Fibroblast of lung (primary cell): ENCODE data around the gene KBTBD13. TPM values are rescaled to one million over a fixed set of nuclear protein-coding genes. Genes with fewer than 3 reads are reported as not detected.

Experiments used
- DNase-seq, 2 donors: peaks; one replicate each; pipeline versions ENCODE4 v3.0.0 to v3.0.0-alpha.2; 2010; ENCODE audit warnings: low read depth in 2 of 2
- H2AFZ ChIP-seq: 2 replicates; pipeline ENCODE4 v1.5.1; 2012; ENCODE audit warnings: low read length, control low read depth, inconsistent platforms
- H3K27ac ChIP-seq: 2 replicates; pipeline ENCODE4 v1.5.1; 2011; ENCODE audit warnings: low read length, control low read depth; ENCODE audit not compliant: insufficient read depth
- H3K27me3 ChIP-seq: 2 replicates; pipeline ENCODE4 v1.5.1; 2011; ENCODE audit warnings: mild to moderate bottlenecking, low read length; ENCODE audit not compliant: control insufficient read depth, insufficient read depth
- H3K36me3 ChIP-seq: 2 replicates; pipeline ENCODE4 v1.5.1; 2011; ENCODE audit warnings: low read length; ENCODE audit not compliant: control insufficient read depth, insufficient read depth
- H3K4me1 ChIP-seq: 2 replicates; pipeline ENCODE4 v1.5.1; 2011; ENCODE audit warnings: low read length; ENCODE audit not compliant: control insufficient read depth, insufficient read depth; ENCODE audit errors: extremely low read depth
- H3K4me2 ChIP-seq: 2 replicates; pipeline ENCODE4 v1.5.1; 2011; ENCODE audit warnings: low read length, control low read depth; ENCODE audit not compliant: insufficient read depth; ENCODE audit errors: extremely low read depth
- H3K4me3 ChIP-seq, 4 experiments: fragments of 200-600 bp in 1 of 4; sonication (generic) in 1 of 4; replicated peaks in 1 of 4; 2 replicates each; pipeline ENCODE4 v1.5.1; 2011 to 2016; ENCODE audit warnings: low read length in 4 of 4, low read depth in 3 of 4, mild to moderate bottlenecking in 3 of 4, control low read depth in 2 of 4, inconsistent platforms in 1 of 4, mixed read lengths in 1 of 4; ENCODE audit not compliant: insufficient read depth in 1 of 4; ENCODE audit errors: control extremely low read depth in 1 of 4
- H3K79me2 ChIP-seq: 2 replicates; pipeline ENCODE4 v1.5.1; 2012; ENCODE audit warnings: mild to moderate bottlenecking, low read length, inconsistent platforms; ENCODE audit not compliant: control insufficient read depth, insufficient read depth
- H3K9ac ChIP-seq: 2 replicates; pipeline ENCODE4 v1.5.1; 2011; ENCODE audit warnings: mild to moderate bottlenecking, low read length, control low read depth; ENCODE audit not compliant: insufficient read depth
- H3K9me3 ChIP-seq: 2 replicates; pipeline ENCODE4 v1.5.1; 2012; ENCODE audit warnings: low read depth, low read length; ENCODE audit not compliant: control insufficient read depth, insufficient read depth
- H4K20me1 ChIP-seq: 2 replicates; pipeline ENCODE4 v1.5.1; 2011; ENCODE audit warnings: low read length; ENCODE audit not compliant: control insufficient read depth, insufficient read depth; ENCODE audit errors: extremely low read depth
- EZH2 ChIP-seq: IDR thresholded peaks from 2 replicates; pipeline ENCODE4 v1.5.1; 2012; ENCODE audit warnings: low read length, control low read depth, mild to moderate bottlenecking; ENCODE audit errors: missing control alignments
- polyA plus RNA-seq, 2 donors: library from polyadenylated mRNA; depleted of rRNA in 1 of 2; stranded (reverse) in 1 of 2; unstranded in 1 of 2; fragments of >200 nt; gene quantifications; 2 replicates each; pipeline ENCODE4 v1.2.1, GENCODE V29; 2011 to 2012; ENCODE audit warnings: missing spikeins in 1 of 2
- total RNA-seq: library from RNA; depleted of rRNA; stranded (reverse); fragments of >200 nt; gene quantifications from 2 replicates; pipeline ENCODE4 v1.2.1, GENCODE V29; 2014
- TF ChIP-seq, protein P1 (sequence below), 2 donors: IDR thresholded peaks in 1 of 2; conservative IDR thresholded peaks in 1 of 2; 1 replicate in 1 of 2; 2 replicates in 1 of 2; pipeline ENCODE4 v1.5.1; 2011 to 2012; ENCODE audit warnings: low read length in 2 of 2, control low read depth in 1 of 2, inconsistent platforms in 1 of 2, low read depth in 1 of 2, mild to moderate bottlenecking in 1 of 2

KBTBD13 gene
- total and polyA plus RNA-seq, 2 donors (not counting 1 experiment from before 2014, with no cell fraction given): 0.02 TPM; not detected in 1

DNA sequence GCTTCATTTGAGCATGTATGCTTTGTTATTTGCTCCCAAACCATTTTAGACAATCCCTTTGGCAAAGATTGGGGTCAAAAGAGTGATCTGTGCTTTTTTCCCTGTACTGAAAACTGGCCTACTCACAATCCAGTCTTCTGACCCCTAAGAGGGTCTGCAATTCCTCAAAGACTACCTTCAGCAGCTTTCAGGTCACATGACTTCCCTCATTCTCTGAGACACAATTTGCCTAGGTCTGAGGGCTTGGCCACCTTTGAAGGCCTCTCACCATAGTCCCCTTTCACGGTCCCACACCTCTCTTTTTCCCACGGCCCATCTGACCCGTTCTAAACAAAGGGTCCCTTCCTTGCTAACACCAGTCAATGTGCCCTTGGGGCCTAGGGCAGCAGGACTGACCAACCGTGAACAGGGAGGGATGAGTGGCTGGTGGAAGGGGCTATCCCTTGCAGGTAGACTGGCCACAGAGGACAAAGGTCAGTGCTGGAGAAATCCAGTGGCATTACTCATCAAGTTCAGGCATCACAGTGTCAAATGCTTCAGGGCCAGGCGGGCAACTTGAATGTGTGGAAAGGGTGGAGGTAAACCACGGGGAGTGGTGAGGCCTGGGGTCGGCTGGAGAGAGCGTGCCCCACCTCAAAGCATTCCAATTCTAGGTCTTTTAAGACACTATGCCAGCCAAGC is 19.5 kb upstream of the KBTBD13 start:
- no peaks in the 10 kb centered on the region for H4K20me1 ChIP-seq
- H3K36me3 ChIP-seq: peaks cover 2% of the 10 kb centered on the region
- DNase-seq: peak in 1 of 2 donors; percentile 62
- peaks cover 19% of the 10 kb centered on the region for H3K4me1 ChIP-seq
- no peak overlapping the region for H3K27ac ChIP-seq
- H2AFZ ChIP-seq: no peak overlapping the region
- H3K9me3 ChIP-seq: no peaks in the 10 kb centered on the region
- H3K27me3 ChIP-seq: no peaks in the 10 kb centered on the region
- no peak for TF ChIP-seq EZH2
- no peak overlapping the region for H3K9ac ChIP-seq
- no peak overlapping the region for H3K4me3 ChIP-seq
- H3K4me2 ChIP-seq: no peak overlapping the region
- no peaks in the 10 kb centered on the region for H3K79me2 ChIP-seq

DNA sequence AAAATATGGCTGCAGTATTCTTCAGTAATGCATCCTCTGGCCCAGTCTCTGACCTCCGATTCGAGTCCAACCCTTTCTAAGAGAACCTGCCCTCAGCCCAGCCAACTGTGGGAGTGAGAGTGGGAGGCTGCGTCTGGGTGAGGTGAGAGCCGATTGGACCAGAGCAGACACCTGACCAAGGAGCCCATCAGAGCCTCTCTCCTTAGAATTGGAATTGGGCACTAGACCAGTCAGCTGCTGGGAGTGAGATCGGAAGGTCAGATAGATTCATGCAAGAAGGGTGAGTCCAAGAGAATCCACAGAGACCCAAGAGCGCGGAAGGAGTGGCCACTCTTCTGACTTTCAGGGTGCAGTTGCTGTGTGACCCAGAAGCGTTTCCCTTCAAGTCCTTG is 19.0 kb upstream of the KBTBD13 start:
- peaks cover 19% of the 10 kb centered on the region for H3K4me1 ChIP-seq
- H3K9ac ChIP-seq: no peak overlapping the region
- H3K79me2 ChIP-seq: no peaks in the 10 kb centered on the region
- TF ChIP-seq, protein P1, sequence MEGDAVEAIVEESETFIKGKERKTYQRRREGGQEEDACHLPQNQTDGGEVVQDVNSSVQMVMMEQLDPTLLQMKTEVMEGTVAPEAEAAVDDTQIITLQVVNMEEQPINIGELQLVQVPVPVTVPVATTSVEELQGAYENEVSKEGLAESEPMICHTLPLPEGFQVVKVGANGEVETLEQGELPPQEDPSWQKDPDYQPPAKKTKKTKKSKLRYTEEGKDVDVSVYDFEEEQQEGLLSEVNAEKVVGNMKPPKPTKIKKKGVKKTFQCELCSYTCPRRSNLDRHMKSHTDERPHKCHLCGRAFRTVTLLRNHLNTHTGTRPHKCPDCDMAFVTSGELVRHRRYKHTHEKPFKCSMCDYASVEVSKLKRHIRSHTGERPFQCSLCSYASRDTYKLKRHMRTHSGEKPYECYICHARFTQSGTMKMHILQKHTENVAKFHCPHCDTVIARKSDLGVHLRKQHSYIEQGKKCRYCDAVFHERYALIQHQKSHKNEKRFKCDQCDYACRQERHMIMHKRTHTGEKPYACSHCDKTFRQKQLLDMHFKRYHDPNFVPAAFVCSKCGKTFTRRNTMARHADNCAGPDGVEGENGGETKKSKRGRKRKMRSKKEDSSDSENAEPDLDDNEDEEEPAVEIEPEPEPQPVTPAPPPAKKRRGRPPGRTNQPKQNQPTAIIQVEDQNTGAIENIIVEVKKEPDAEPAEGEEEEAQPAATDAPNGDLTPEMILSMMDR (conservative IDR thresholded peaks at IDR 0.05 in 1 of 2, IDR thresholded peaks at IDR 0.05 in 1 of 2; ENCODE audit: low read depth in 1 of 2, low read length in 2 of 2): no peak
- TF ChIP-seq EZH2: no peak
- H4K20me1 ChIP-seq: no peaks in the 10 kb centered on the region
- no peak overlapping the region for H3K4me2 ChIP-seq
- no peaks in the 10 kb centered on the region for H3K27me3 ChIP-seq
- no peak overlapping the region for H3K4me3 ChIP-seq
- no peaks in the 10 kb centered on the region for H3K9me3 ChIP-seq
- H3K36me3 ChIP-seq: peaks cover 2% of the 10 kb centered on the region
- DNase-seq: no peak
- no peak overlapping the region for H3K27ac ChIP-seq
- no peak overlapping the region for H2AFZ ChIP-seq

DNA sequence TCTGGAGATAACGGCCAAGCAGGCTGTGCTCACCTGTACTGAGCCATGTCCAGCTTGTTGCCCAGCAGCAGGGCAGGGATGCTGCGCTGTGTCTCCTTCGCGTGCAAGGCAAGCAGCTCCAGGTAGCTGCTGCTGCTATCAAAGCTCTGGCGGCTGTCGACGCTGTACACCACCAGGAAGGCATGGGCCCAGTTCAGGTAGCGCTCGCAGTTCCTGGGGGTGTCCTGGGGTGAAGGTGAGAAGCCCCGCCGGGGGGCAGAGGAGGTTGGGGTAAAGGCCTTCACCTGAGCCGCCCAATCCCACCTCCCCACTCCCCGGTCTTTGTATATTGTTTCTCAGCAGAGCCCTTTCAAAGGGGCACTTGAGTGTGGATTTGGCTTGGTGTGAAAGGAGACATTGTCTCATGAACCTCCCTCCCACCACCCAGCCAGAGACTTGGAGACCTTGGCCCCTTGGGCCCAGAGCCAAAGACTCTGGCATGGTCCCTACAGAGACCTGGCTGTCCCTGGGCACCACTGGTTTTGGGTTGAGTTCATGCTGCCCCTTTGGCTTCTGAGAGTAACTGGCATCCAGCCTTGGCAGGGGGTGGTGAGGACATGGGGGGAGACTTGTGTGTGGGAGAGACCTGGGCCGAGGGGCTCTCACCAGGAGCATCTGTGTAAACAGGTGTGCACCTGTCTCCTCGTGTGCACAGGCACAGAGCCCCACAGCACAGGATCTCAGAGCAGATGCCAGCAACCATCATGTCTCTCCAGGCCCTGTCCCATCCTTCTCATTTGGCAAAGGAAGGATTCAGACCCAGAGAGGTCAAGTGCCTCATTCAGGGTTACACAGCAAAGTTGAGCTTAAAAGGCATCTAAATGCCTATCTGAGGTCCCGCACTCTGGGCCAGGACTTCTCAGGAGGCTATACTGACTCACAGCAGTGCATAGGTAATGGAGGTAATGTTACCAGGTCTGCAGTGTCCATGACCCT is 17.9 kb upstream of the KBTBD13 start:
- H3K9me3 ChIP-seq: no peaks in the 10 kb centered on the region
- H3K36me3 ChIP-seq: peaks cover 2% of the 10 kb centered on the region
- H3K4me1 ChIP-seq: peaks cover 19% of the 10 kb centered on the region
- H3K79me2 ChIP-seq: no peaks in the 10 kb centered on the region
- no peaks in the 10 kb centered on the region for H3K27me3 ChIP-seq
- H4K20me1 ChIP-seq: no peaks in the 10 kb centered on the region
- H3K4me2 ChIP-seq: no peak overlapping the region
- no peak overlapping the region for H3K27ac ChIP-seq
- no peak overlapping the region for H3K4me3 ChIP-seq
- H3K9ac ChIP-seq: no peak overlapping the region
- no peak for DNase-seq
- TF ChIP-seq, protein P1 (conservative IDR thresholded peaks at IDR 0.05 in 1 of 2, IDR thresholded peaks at IDR 0.05 in 1 of 2; ENCODE audit: low read depth in 1 of 2, low read length in 2 of 2): no peak
- H2AFZ ChIP-seq: no peak overlapping the region
